ENCODE measurements around the gene AQP10. TPM values are rescaled to one million over a fixed set of nuclear protein-coding genes. Genes with fewer than 3 reads are reported as not detected.

AQP10 gene, protein sequence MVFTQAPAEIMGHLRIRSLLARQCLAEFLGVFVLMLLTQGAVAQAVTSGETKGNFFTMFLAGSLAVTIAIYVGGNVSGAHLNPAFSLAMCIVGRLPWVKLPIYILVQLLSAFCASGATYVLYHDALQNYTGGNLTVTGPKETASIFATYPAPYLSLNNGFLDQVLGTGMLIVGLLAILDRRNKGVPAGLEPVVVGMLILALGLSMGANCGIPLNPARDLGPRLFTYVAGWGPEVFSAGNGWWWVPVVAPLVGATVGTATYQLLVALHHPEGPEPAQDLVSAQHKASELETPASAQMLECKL
- total RNA-seq (not detected in 2 replicates), polyA plus RNA-seq (not detected in 2 replicates), polyA minus RNA-seq (ENCODE audit: low replicate concordance) (not detected in 2 replicates)
- not detected in 2 replicates for polyA plus RNA-seq (2012)

DNA sequence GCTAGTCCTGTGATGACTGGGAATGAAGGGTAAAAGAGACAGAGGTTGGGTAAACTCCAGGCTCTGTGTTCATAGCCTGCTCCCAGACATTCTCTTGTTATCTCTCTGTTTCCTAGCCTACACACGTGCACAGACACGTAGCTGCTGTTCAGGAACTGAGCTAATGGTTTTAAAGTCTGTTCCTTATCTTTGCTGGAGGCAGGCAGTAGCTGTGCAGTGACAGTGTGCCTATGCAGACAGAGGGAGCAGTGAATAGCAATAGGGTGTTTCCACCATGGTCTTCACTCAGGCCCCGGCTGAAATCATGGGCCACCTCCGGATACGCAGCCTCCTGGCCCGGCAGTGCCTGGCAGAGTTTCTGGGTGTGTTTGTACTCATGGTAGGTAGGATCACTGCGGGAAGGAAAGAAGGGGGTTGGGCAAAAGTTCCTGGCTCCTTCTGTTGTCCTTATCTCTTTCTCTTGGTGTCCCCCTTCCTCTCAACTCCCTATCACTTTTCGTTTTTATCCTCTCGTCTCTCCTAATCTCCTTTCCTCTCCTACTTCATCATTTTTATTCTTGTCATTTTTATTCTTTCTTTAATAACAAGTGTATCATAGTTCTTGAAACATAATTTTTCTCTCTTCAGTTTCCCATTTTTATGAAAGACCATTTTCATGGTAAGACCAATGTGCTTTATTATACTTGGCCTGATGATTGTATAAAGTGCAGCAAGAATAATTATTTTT is at the start of gene AQP10:
TSS of gene AQP10 (plus strand) at position 212 of the 727 bp plus-strand sequence. CDS start at position 275, 63 bp downstream.
- Histone ChIP-seq H3K36me3 (ENCODE audit: control insufficient read depth, insufficient read depth, low read length) (no peaks in the 10 kb centered on the region), H3K4me3 (replicated peaks in 1 of 4; ENCODE audit: control extremely low read depth in 1 of 4, insufficient read depth in 1 of 4, low read depth in 3 of 4, low read length in 4 of 4) (no peak within 1 kb of the TSS), H3K27me3 (ENCODE audit: control insufficient read depth, insufficient read depth, low read length) (peaks cover 7% of the 10 kb centered on the region), H3K4me2 (ENCODE audit: extremely low read depth, insufficient read depth, low read length) (no peak within 1 kb of the TSS), H3K27ac (ENCODE audit: insufficient read depth, low read length) (no peak within 1 kb of the TSS), H3K79me2 (ENCODE audit: control insufficient read depth, insufficient read depth, low read length) (peaks cover 3% of the 10 kb centered on the region), H3K4me1 (ENCODE audit: control insufficient read depth, extremely low read depth, insufficient read depth, low read length) (peaks cover 2% of the 10 kb centered on the region), H2AFZ (ENCODE audit: low read length) (no peak within 1 kb of the TSS), H4K20me1 (ENCODE audit: control insufficient read depth, extremely low read depth, insufficient read depth, low read length) (no peaks in the 10 kb centered on the region), H3K9me3 (ENCODE audit: control insufficient read depth, insufficient read depth, low read depth, low read length) (no peaks in the 10 kb centered on the region), H3K9ac (ENCODE audit: insufficient read depth, low read length) (no peak within 1 kb of the TSS)
- DNase-seq (ENCODE audit: low read depth in 2 of 2), result peak in 1 of 2 donors; percentile 38
- no peak for TF ChIP-seq EZH2 (IDR thresholded peaks at IDR 0.05; ENCODE audit: low read length, missing control alignments)
- TF ChIP-seq, protein P1, sequence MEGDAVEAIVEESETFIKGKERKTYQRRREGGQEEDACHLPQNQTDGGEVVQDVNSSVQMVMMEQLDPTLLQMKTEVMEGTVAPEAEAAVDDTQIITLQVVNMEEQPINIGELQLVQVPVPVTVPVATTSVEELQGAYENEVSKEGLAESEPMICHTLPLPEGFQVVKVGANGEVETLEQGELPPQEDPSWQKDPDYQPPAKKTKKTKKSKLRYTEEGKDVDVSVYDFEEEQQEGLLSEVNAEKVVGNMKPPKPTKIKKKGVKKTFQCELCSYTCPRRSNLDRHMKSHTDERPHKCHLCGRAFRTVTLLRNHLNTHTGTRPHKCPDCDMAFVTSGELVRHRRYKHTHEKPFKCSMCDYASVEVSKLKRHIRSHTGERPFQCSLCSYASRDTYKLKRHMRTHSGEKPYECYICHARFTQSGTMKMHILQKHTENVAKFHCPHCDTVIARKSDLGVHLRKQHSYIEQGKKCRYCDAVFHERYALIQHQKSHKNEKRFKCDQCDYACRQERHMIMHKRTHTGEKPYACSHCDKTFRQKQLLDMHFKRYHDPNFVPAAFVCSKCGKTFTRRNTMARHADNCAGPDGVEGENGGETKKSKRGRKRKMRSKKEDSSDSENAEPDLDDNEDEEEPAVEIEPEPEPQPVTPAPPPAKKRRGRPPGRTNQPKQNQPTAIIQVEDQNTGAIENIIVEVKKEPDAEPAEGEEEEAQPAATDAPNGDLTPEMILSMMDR (conservative IDR thresholded peaks at IDR 0.05 in 1 of 2, IDR thresholded peaks at IDR 0.05 in 1 of 2; ENCODE audit: low read depth in 1 of 2, low read length in 2 of 2), result no peak

DNA sequence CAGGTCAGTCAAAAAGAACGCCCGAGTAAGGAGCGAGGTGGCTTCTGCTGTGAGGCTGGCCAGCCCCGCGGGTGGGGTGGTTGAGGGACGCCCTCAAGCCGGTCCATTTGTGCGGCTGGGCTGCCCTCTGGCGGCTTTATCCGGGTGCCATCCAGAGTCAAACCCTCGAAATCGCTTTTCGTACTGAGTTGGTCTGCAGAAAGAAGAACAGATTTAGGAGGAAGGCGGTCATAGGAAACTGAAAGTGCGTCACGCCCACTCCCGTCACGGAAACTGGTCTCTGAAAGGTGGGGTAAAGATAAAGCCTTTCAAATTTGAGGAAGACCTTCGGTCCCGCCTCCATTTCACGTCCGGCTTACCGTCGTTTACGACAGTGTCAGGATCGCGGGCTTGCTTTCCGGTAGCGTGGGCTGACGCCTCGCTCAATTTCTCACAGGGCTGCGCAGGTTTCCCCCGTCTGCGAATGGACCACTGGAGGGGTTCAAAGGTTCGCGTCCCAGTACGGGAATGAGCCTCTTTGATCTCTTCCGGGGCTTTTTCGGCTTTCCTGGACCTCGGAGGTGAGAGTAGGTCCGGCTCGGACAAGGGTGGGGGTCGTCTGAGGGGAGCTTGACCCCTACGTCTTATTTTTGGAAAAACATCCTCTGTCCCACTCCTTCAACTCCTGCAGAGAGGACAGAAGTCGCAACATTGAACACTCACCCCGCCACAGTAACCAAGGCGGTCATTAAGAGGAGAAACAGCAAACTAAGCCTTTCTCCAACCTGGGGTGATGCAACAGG is 48.5 kb upstream of the AQP10 start, which contains the start of gene HAX1:
TSS of gene HAX1 (plus strand) at position 413 of the 782 bp plus-strand sequence. CDS start at position 508, 95 bp downstream.
- DNase-seq (ENCODE audit: low read depth in 2 of 2), result peak; percentile 96 to 98
- peak within 1 kb of the TSS; percentile 83 for H3K4me2 ChIP-seq (ENCODE audit: extremely low read depth, insufficient read depth, low read length)

More for the DNA sequence above, 48.5 kb upstream of the AQP10 start, which contains the start of gene HAX1:
- peak within 1 kb of the TSS; percentile 79 to 90 (median 86) for H3K4me3 ChIP-seq (replicated peaks in 1 of 4; ENCODE audit: control extremely low read depth in 1 of 4, insufficient read depth in 1 of 4, low read depth in 3 of 4, low read length in 4 of 4)
- peaks cover 6% of the 10 kb centered on the region for H3K4me1 ChIP-seq (ENCODE audit: control insufficient read depth, extremely low read depth, insufficient read depth, low read length)
- TF ChIP-seq, protein P1 (conservative IDR thresholded peaks at IDR 0.05 in 1 of 2, IDR thresholded peaks at IDR 0.05 in 1 of 2; ENCODE audit: low read depth in 1 of 2, low read length in 2 of 2), result peak; percentile 68 to 77
- no peak for TF ChIP-seq EZH2 (IDR thresholded peaks at IDR 0.05; ENCODE audit: low read length, missing control alignments)
- peaks cover 11% of the 10 kb centered on the region for H3K79me2 ChIP-seq (ENCODE audit: control insufficient read depth, insufficient read depth, low read length)
- H3K9me3 ChIP-seq (ENCODE audit: control insufficient read depth, insufficient read depth, low read depth, low read length), result no peaks in the 10 kb centered on the region
- H3K36me3 ChIP-seq (ENCODE audit: control insufficient read depth, insufficient read depth, low read length), result peaks cover 9% of the 10 kb centered on the region
- peak within 1 kb of the TSS; percentile 84 for H2AFZ ChIP-seq (ENCODE audit: low read length)
- H3K27me3 ChIP-seq (ENCODE audit: control insufficient read depth, insufficient read depth, low read length), result no peaks in the 10 kb centered on the region
- peak within 1 kb of the TSS; percentile 86 for H3K27ac ChIP-seq (ENCODE audit: insufficient read depth, low read length)
- H3K9ac ChIP-seq (ENCODE audit: insufficient read depth, low read length), result peak within 1 kb of the TSS; percentile 74
- no peaks in the 10 kb centered on the region for H4K20me1 ChIP-seq (ENCODE audit: control insufficient read depth, extremely low read depth, insufficient read depth, low read length)

All from fibroblast of lung (primary cell).